ENCODE results near the gene FOXP1.
"Not testable (repeated sequence)": the region's sequence is repeated elsewhere in the genome, so short reads cannot be mapped to it uniquely, and the experiment has no call there.

Gene FOXP1

GRCh38 chr3:71031181-71031580, 552.3 kb downstream of the FOXP1 start:
- no peak for DNase-seq (ENCODE audit: low spot score)

GRCh38 chr3:71030748-71031147, 552.8 kb downstream of the FOXP1 start:
- DNase-seq (ENCODE audit: low spot score), result no peak

GRCh38 chr3:71029770-71030169, 553.8 kb downstream of the FOXP1 start:
- no peak for DNase-seq (ENCODE audit: low spot score)

- DNase-seq (ENCODE audit: low spot score), result no peak
These were observed 554.7 kb downstream of the FOXP1 start for GRCh38 chr3:71028802-71029201.

GRCh38 chr3:71028184-71028583, 555.3 kb downstream of the FOXP1 start:
- DNase-seq (ENCODE audit: low spot score), result no peak

GRCh38 chr3:71026634-71027578, 556.6 kb downstream of the FOXP1 start:
- DNase-seq (ENCODE audit: low spot score), result no peak

GRCh38 chr3:71025516-71025915, 558.0 kb downstream of the FOXP1 start:
- no peak for DNase-seq (ENCODE audit: low spot score)

GRCh38 chr3:71025010-71025409, 558.5 kb downstream of the FOXP1 start:
- no peak for DNase-seq (ENCODE audit: low spot score)

- DNase-seq (ENCODE audit: low spot score), result peak; percentile 48
These were observed 560.8 kb downstream of the FOXP1 start for GRCh38 chr3:71022551-71023335.

GRCh38 chr3:71018799-71019198, 564.7 kb downstream of the FOXP1 start:
- DNase-seq (ENCODE audit: low spot score), result no peak

- DNase-seq (ENCODE audit: low spot score), result no peak
These were observed 567.2 kb downstream of the FOXP1 start for GRCh38 chr3:71016178-71016845.

GRCh38 chr3:71014616-71015015, 568.9 kb downstream of the FOXP1 start:
- not testable (repeated sequence) for DNase-seq (ENCODE audit: low spot score)

- no peak for DNase-seq (ENCODE audit: low spot score)
These were observed 570.6 kb downstream of the FOXP1 start for GRCh38 chr3:71012971-71013370.

GRCh38 chr3:71011565-71012287, 571.8 kb downstream of the FOXP1 start:
- DNase-seq (ENCODE audit: low spot score), result no peak

- DNase-seq (ENCODE audit: low spot score), result no peak
These were observed 572.6 kb downstream of the FOXP1 start for GRCh38 chr3:71010726-71011455.

- DNase-seq (ENCODE audit: low spot score), result no peak
These were observed 575.1 kb downstream of the FOXP1 start for GRCh38 chr3:71008350-71008935.

- DNase-seq (ENCODE audit: low spot score), result peak; percentile 48
These were observed 576.4 kb downstream of the FOXP1 start for GRCh38 chr3:71006810-71007785.

- DNase-seq (ENCODE audit: low spot score), result no peak
These were observed 577.7 kb downstream of the FOXP1 start for GRCh38 chr3:71005702-71006321.

- DNase-seq (ENCODE audit: low spot score), result no peak
These were observed 580.0 kb downstream of the FOXP1 start for GRCh38 chr3:71003511-71003910.
